GM21825 (cell line): Measurements from ENCODE around the gene KRTAP12-3.
"Not testable (repeated sequence)": the region's sequence is repeated elsewhere in the genome, so short reads cannot be mapped to it uniquely, and the experiment has no call there.

ENCODE experiments used
- ATAC-seq: cut with Tn5 transposase; IDR thresholded peaks from one replicate; pipeline ENCODE4 v1.9.1; 2021; ENCODE audit warnings: mild to moderate bottlenecking, moderate library complexity; ENCODE audit not compliant: unreplicated experiment

KRTAP12-3 gene

GRCh38 chr21:44650265-44650972 lies 7.3 kb upstream of the KRTAP12-3 start:
- no peak for ATAC-seq

- ATAC-seq, result no peak
Observed at GRCh38 chr21:44650973-44651675, 6.6 kb upstream of the KRTAP12-3 start.

- no peak for ATAC-seq
Observed at GRCh38 chr21:44653123-44653522, 4.6 kb upstream of the KRTAP12-3 start.

- no peak for ATAC-seq
Observed at GRCh38 chr21:44653656-44654575, 3.8 kb upstream of the KRTAP12-3 start.

GRCh38 chr21:44654576-44655175 lies 3.1 kb upstream of the KRTAP12-3 start, which contains the start of gene KRTAP12-4:
TSS of gene KRTAP12-4 (minus strand) at chr21:44654659. CDS start at chr21:44654614, 45 bp downstream.
- ATAC-seq, result no peak

- no peak for ATAC-seq
Observed at GRCh38 chr21:44656868-44657267, 864 bp upstream of the KRTAP12-3 start.

GRCh38 chr21:44658541-44658910 lies 794 bp downstream of the KRTAP12-3 start:
- no peak for ATAC-seq

- ATAC-seq, result no peak
Observed at GRCh38 chr21:44658913-44659595, 1.3 kb downstream of the KRTAP12-3 start.

GRCh38 chr21:44661567-44661966 lies 3.8 kb downstream of the KRTAP12-3 start:
- not testable (repeated sequence) for ATAC-seq

- ATAC-seq, result no peak
Observed at GRCh38 chr21:44664691-44665090, 7.0 kb downstream of the KRTAP12-3 start.

- ATAC-seq, result no peak
Observed at GRCh38 chr21:44666401-44667320, 8.9 kb downstream of the KRTAP12-3 start, which contains the start of gene KRTAP12-2. TSS of gene KRTAP12-2 (minus strand) at chr21:44666927. CDS start at chr21:44666886, 41 bp downstream.

GRCh38 chr21:44667612-44668011 lies 9.9 kb downstream of the KRTAP12-3 start:
- ATAC-seq, result no peak

- no peak for ATAC-seq
Observed at GRCh38 chr21:44670642-44671432, 13.1 kb downstream of the KRTAP12-3 start.

- no peak for ATAC-seq
Observed at GRCh38 chr21:44671911-44672310, 14.2 kb downstream of the KRTAP12-3 start.

- ATAC-seq, result no peak
Observed at GRCh38 chr21:44677881-44678280, 20.1 kb downstream of the KRTAP12-3 start.

- no peak for ATAC-seq
Observed at GRCh38 chr21:44681152-44681551, 23.4 kb downstream of the KRTAP12-3 start.

GRCh38 chr21:44681861-44682579 lies 24.3 kb downstream of the KRTAP12-3 start, which contains the start of gene KRTAP12-1:
TSS of gene KRTAP12-1 (minus strand) at chr21:44682163. CDS start at chr21:44682123, 40 bp downstream.
- no peak for ATAC-seq
